GM04504 (cell line): ENCODE data around the gene NDUFS2.
"Not testable (repeated sequence)": the region's sequence is repeated elsewhere in the genome, so short reads cannot be mapped to it uniquely, and the experiment has no call there.

Experiments
- DNase-seq: peaks from one replicate; pipeline ENCODE4 v3.0.0-alpha.2; 2012; ENCODE audit warnings: low read depth

The NDUFS2 gene

GRCh38 chr1:161251579-161251978 is 49.4 kb downstream of the NDUFS2 start:
- DNase-seq = no peak

GRCh38 chr1:161255302-161255701 is 53.1 kb downstream of the NDUFS2 start:
- DNase-seq = not testable (repeated sequence)

GRCh38 chr1:161255955-161256520 is 53.9 kb downstream of the NDUFS2 start:
- not testable (repeated sequence) for DNase-seq

- DNase-seq = not testable (repeated sequence)
These were observed 54.9 kb downstream of the NDUFS2 start for GRCh38 chr1:161257109-161257508.

- DNase-seq = no peak
These were observed 56.5 kb downstream of the NDUFS2 start, which contains the start of gene PCP4L1 for GRCh38 chr1:161258439-161259344. TSS of gene PCP4L1 (plus strand) at chr1:161258745. CDS start at chr1:161258975, 230 bp downstream.

GRCh38 chr1:161259345-161259702 is 57.2 kb downstream of the NDUFS2 start:
- no peak for DNase-seq

- DNase-seq = no peak
These were observed 57.6 kb downstream of the NDUFS2 start for GRCh38 chr1:161259765-161260164.

- no peak for DNase-seq
These were observed 58.5 kb downstream of the NDUFS2 start for GRCh38 chr1:161260376-161261260.

GRCh38 chr1:161261261-161262235 is 59.4 kb downstream of the NDUFS2 start:
- no peak for DNase-seq
